AG04450 (cell line): ENCODE data around the gene MACROD2. TPM values are rescaled to one million over a fixed set of nuclear protein-coding genes. Genes with fewer than 3 reads are reported as not detected.
"Not testable (repeated sequence)": the region's sequence is repeated elsewhere in the genome, so short reads cannot be mapped to it uniquely, and the experiment has no call there.

Experiments used
- CTCF ChIA-PET: fragments of 300-600, 350-600 bp; formaldehyde crosslinking; extraction: SDS; loops from one replicate; lab custom pipeline; 2022; ENCODE audit warnings: antibody characterized with exemption, inconsistent platforms; lab: Charles Lee
- POLR2A ChIA-PET: fragments of 350-600 bp; formaldehyde crosslinking; extraction: SDS; loops from one replicate; lab custom pipeline; 2021; ENCODE audit warnings: antibody characterized with exemption, inconsistent platforms; lab: Yijun Ruan, JAX
- DNase-seq: peaks from one replicate; pipeline ENCODE4 v3.0.0-alpha.2; 2011; ENCODE audit warnings: low read depth, low spot score
- H3K27ac ChIP-seq: one replicate; pipeline ENCODE4 v1.5.1; 2012; ENCODE audit warnings: low read depth, low read length, control low read depth
- H3K27me3 ChIP-seq: one replicate; pipeline ENCODE4 v1.6.0; 2012; ENCODE audit warnings: low read length; ENCODE audit not compliant: control insufficient read depth, insufficient read depth
- H3K4me3 ChIP-seq: 2 replicates; pipeline ENCODE4 v1.5.1; 2011; ENCODE audit warnings: mild to moderate bottlenecking, low read depth, low read length, control low read depth
- H3K9me3 ChIP-seq: 2 replicates; pipeline ENCODE4 v1.5.1; 2012; ENCODE audit warnings: low read length; ENCODE audit not compliant: control insufficient read depth, insufficient read depth
- CTCF ChIP-seq: IDR thresholded peaks from 2 replicates; pipeline ENCODE4 v1.5.1; 2011; ENCODE audit warnings: low read depth, low read length, control low read depth, inconsistent platforms
- polyA plus RNA-seq: library from polyadenylated mRNA; depleted of rRNA; stranded (reverse); fragments of >200 nt; gene quantifications from 2 replicates; pipeline ENCODE4 v1.2.3, GENCODE V29; 2011

MACROD2 gene
- polyA plus RNA-seq, 1 experiment = 0.02 TPM

GRCh38 chr20:14996883-14997672, 1001.8 kb downstream of the MACROD2 start:
- Histone ChIP-seq H3K4me3 (no peak overlapping the region), H3K27me3 (no peaks in the 10 kb centered on the region), H3K9me3 (no peaks in the 10 kb centered on the region), H3K27ac (no peak overlapping the region)
- no peak for TF ChIP-seq CTCF
- POLR2A ChIA-PET = no interaction called here
- no peak for DNase-seq
- CTCF ChIA-PET = no interaction called here

GRCh38 chr20:14997791-14998190, 1002.5 kb downstream of the MACROD2 start:
- no peak overlapping the region for H3K4me3 ChIP-seq
- CTCF ChIA-PET = no interaction called here
- TF ChIP-seq CTCF = no peak
- H3K9me3 ChIP-seq = no peaks in the 10 kb centered on the region
- POLR2A ChIA-PET = no interaction called here
- H3K27ac ChIP-seq = no peak overlapping the region
- H3K27me3 ChIP-seq = no peaks in the 10 kb centered on the region
- no peak for DNase-seq

- DNase-seq = no peak
- POLR2A ChIA-PET = no interaction called here
Observed at GRCh38 chr20:15005300-15005986, 1010.1 kb downstream of the MACROD2 start.

GRCh38 chr20:15011631-15012030, 1016.3 kb downstream of the MACROD2 start:
- H3K9me3 ChIP-seq = no peaks in the 10 kb centered on the region
- H3K27me3 ChIP-seq = no peaks in the 10 kb centered on the region
- CTCF ChIA-PET = no interaction called here
- no peak for DNase-seq
- H3K27ac ChIP-seq = no peak overlapping the region
- no peak for TF ChIP-seq CTCF
- POLR2A ChIA-PET = no interaction called here
- H3K4me3 ChIP-seq = no peak overlapping the region

More at GRCh38 chr20:15005300-15005986, 1010.1 kb downstream of the MACROD2 start:
- Histone ChIP-seq H3K9me3 (no peaks in the 10 kb centered on the region), H3K4me3 (no peak overlapping the region), H3K27ac (no peak overlapping the region), H3K27me3 (no peaks in the 10 kb centered on the region)
- TF ChIP-seq CTCF = no peak
- CTCF ChIA-PET = no interaction called here

- CTCF ChIA-PET = no interaction called here
- Histone ChIP-seq H3K27me3 (no peaks in the 10 kb centered on the region), H3K27ac (no peak overlapping the region), H3K9me3 (no peaks in the 10 kb centered on the region), H3K4me3 (no peak overlapping the region)
- TF ChIP-seq CTCF = no peak
- POLR2A ChIA-PET = no interaction called here
- no peak for DNase-seq
Observed at GRCh38 chr20:15012566-15012965, 1017.2 kb downstream of the MACROD2 start.

GRCh38 chr20:15016875-15017274, 1021.6 kb downstream of the MACROD2 start:
- POLR2A ChIA-PET, H3K9me3 ChIP-seq, H3K4me3 ChIP-seq, DNase-seq, H3K27ac ChIP-seq, CTCF ChIA-PET, H3K27me3 ChIP-seq: not testable (repeated sequence)
